T-helper 1 cell treated with Interleukin-12 subunit alpha and Interleukin-12 subunit beta and Interleukin-4 antibody, amounts not matched to agents 30 ng/mL and 1 ng/mL, for 36 hours (primary cell): ENCODE measurements around the gene SETD7. TPM values are rescaled to one million over a fixed set of nuclear protein-coding genes. Genes with fewer than 3 reads are reported as not detected.

Experiments
- intact Hi-C: fragments of 100-400 bp; cut with micrococcal nuclease; formaldehyde crosslinking; loops from one replicate; pipeline ENCODE4 v1.15.1; 2024
- total RNA-seq: library from RNA; stranded (reverse); gene quantifications from 2 replicates; pipeline ENCODE4 v1.2.3, GENCODE V29; 2022

SETD7 gene
- total RNA-seq, 1 donor from 2014 or later: 9.9 TPM

- intact Hi-C loops: loop anchor here (1.0 kb wide), 1 partner anchor 819 kb away; the partner anchor contains the start of gene SCOC
Measured at GRCh38 chr4:139553751-139554641, 2.0 kb downstream of the SETD7 start.

DNA sequence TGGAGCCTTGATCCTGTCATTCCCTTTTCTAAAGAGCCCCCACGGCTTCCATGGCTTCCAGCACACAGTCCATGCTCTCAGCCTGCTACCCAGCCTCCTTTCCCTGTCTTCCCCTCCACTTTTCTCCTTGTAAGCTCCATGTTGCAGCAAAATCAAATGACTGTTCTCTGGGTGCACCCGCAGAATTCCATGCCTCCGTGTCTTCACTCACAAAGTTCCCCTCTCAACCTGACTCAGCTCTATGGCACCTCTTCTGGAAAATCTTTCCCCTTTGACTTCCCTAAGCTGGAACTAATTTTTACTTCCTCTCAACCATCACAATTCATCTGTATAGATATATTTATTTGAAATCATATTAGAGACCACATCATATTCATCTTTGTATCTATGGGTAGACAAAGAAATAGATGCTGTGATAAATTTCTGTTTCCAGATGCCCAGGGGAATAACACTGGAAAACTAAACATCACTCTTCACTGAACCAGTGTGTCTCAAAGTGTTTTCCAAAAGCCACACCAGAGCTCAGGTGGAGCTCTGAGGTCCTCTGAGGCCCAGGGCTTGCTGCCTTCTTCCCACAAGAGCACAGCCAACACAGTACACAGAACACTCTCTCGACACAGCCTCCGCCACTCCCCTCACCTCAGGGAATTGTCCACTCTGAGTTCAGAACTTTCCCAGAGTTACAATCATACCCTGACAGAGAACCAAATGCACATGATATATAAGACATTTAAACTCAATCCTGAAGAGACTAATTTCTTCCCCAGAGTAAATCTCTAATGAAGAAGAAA, 3.3 kb downstream of the SETD7 start:
- intact Hi-C loops: no loop called here

DNA sequence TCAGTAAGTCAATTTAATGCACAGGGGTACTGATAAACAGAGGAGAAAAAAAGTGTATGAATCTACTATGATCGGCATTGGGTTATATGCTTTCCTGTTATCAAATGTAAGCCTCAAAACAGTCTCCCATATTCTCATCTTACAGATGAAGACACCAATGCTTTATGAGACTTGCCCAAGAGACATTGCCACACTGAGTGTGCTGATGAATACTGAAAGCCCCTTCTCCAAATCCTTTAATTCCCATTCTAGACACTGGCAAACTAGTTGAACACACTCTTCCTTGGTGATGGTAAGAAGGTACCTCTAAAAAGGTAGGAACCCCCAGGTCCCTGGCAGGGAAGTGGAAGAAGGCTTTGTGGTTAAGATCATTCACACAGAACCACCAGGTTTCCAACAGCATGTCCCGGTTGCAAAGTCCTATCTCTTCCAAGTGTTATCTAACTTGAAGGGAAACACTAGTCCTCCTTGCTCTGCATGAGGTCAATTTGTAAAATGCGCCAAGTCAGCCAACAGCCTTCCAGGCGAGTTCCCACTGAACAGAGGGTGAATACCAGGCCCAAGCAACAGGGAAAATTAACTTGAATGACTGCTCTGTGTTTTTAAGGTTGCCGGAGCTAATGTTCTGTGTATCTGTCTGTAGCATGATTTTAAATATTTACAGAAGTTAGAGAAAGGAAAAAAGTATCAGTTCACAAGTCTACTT, 5.1 kb downstream of the SETD7 start:
- intact Hi-C loops: no loop called here

DNA sequence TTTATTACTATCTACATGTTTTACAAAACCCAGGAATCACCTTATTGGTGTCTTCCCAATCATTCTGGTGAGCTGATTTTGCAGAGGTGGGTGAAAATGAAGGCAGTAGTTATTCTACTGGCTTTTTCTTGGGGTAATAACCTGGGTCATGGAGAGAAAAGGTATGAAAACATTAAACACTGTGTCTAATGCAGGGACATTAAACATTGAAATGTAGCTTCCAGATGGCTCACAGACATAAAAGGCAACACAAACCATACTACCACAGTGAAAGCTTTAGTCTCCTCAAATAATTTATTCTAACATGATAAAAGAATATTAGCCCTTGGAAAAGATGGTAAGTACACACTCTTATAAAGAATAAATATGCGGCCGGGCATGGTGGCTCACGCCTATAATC, 8.0 kb downstream of the SETD7 start:
- intact Hi-C loops: no loop called here

DNA sequence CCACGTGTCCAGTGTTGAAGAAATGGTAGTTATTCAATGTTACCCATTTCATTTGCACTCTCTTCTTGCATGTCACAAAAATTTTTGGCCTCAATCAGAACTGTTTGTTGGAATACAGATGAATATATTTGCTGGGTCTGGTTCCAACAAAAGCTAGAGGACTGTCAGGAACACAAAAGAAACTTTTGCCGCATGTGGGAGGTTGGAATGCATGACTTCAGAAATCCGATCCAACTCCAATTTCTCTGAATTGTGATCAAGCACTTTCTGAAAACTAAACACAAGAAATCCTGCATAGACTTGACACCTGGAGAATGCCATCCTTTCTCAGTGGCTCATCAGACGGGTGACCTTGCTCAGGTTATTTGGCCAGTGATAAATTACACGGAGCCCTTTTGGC, 15.4 kb downstream of the SETD7 start:
- intact Hi-C loops: no loop called here

- intact Hi-C loops: no loop called here
Measured at GRCh38 chr4:139540161-139540560, 15.9 kb downstream of the SETD7 start.

- intact Hi-C loops: no loop called here
Measured at GRCh38 chr4:139537292-139537691, 18.7 kb downstream of the SETD7 start.

GRCh38 chr4:139535871-139536234, 20.2 kb downstream of the SETD7 start:
- intact Hi-C loops: no loop called here

- intact Hi-C loops: no loop called here
Measured at GRCh38 chr4:139535228-139535870, 20.7 kb downstream of the SETD7 start.

GRCh38 chr4:139534287-139534950, 21.6 kb downstream of the SETD7 start:
- intact Hi-C loops: no loop called here

DNA sequence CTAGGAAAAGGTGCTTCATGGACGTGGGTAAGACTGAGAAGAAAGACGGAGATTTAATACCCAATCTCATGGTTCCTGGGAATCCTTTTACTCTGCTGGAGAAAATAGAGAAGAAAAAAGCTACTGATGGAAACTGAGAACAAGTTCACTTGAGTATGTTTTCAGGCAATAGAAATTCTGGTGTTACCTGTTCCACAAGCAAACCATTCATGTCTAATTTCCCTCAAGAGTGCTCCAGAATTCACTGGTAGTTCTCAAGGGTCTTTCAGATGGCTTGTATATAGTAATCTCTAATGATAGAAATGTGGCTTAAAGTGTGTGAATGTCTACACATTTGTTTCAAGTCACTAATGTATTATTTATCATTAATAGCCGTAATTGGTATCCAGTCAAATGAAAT, 22.5 kb downstream of the SETD7 start:
- intact Hi-C loops: no loop called here

GRCh38 chr4:139532947-139533346, 23.1 kb downstream of the SETD7 start:
- intact Hi-C loops: no loop called here

GRCh38 chr4:139530833-139531427, 25.1 kb downstream of the SETD7 start:
- intact Hi-C loops: loop anchor here (1.0 kb wide), 8 partner anchors 24 to 501 kb away; no protein-coding TSS in a partner anchor

GRCh38 chr4:139528377-139529005, 27.5 kb downstream of the SETD7 start:
- intact Hi-C loops: no loop called here

GRCh38 chr4:139526928-139527327, 29.1 kb downstream of the SETD7 start:
- intact Hi-C loops: no loop called here

DNA sequence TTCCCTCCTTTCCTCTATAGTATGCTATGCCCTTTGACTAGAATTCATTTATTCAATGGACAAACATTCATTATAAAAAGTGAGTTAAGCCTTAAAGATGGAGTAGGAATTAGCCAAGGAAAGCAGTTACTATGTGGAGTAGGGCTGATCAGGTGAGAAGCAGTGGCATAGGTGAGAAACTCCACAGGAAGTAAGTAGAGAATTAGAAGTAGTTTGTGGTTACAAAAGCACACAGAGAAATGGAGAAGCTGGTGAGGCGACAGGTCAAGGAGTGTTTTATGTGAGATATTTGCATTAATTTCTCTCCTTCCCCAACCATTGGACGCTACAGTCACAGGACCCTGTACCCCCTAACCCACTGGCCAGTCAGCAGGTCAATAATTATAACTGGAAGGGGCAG, 30.6 kb downstream of the SETD7 start:
- intact Hi-C loops: no loop called here

DNA sequence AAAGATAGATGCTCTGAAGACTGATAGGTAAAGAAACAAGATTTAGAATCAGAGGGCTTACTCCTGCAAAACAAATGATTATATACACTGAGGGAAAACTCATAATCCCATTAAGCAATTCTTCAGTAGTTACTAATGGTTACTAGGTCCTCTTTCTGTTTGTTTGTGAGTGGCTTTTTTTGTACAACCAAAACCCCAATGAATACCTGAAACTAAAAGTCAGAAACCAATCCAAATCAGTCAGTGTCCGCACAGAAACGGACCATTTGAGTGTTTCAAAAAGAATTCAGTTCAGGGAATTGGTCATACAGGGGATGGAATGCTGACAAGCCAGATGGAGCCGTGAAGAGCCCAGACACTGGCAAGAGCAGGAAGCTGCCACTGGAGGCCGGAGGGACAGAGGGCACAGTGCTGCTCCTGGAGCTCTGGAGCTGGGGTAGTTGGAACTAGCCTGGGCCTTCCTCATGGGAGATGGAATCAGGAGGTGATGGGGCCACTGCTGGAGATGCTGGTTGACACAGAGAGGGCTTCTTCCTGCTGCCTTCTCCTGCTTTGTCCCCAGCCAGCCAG, 31.9 kb downstream of the SETD7 start:
- intact Hi-C loops: no loop called here

- intact Hi-C loops: no loop called here
Measured at GRCh38 chr4:139523076-139523475, 32.9 kb downstream of the SETD7 start.

DNA sequence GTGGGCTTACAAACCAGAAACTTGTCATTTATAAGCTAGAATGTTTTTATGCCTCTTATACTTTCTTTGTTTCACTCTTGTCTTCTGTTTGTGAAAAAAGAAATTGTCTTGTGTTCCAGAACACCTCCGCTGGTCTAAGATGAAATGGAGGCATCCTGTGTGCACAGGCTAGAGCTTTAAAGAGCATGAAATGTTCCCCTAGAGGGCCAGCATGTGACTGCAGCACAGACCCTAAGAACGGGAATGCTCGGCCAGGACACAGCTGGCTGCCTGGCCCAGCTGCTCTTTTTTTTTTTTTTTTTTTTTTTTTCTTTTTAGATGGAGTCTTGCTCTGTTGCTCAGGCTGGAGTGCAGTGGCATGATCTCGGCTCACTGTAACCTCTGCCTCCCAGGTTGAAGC, 33.6 kb downstream of the SETD7 start:
- intact Hi-C loops: no loop called here
